GM19455 (cell line): Measurements from ENCODE around the gene DCAF17.

ENCODE experiments used
- ATAC-seq: cut with Tn5 transposase; IDR thresholded peaks from one replicate; pipeline ENCODE4 v1.9.1; 2021; ENCODE audit not compliant: unreplicated experiment

The DCAF17 gene, protein sequence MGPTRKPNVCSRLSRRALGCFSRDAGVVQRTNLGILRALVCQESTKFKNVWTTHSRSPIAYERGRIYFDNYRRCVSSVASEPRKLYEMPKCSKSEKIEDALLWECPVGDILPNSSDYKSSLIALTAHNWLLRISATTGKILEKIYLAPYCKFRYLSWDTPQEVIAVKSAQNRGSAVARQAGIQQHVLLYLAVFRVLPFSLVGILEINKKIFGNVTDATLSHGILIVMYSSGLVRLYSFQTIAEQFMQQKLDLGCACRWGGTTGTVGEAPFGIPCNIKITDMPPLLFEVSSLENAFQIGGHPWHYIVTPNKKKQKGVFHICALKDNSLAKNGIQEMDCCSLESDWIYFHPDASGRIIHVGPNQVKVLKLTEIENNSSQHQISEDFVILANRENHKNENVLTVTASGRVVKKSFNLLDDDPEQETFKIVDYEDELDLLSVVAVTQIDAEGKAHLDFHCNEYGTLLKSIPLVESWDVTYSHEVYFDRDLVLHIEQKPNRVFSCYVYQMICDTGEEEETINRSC

DNA sequence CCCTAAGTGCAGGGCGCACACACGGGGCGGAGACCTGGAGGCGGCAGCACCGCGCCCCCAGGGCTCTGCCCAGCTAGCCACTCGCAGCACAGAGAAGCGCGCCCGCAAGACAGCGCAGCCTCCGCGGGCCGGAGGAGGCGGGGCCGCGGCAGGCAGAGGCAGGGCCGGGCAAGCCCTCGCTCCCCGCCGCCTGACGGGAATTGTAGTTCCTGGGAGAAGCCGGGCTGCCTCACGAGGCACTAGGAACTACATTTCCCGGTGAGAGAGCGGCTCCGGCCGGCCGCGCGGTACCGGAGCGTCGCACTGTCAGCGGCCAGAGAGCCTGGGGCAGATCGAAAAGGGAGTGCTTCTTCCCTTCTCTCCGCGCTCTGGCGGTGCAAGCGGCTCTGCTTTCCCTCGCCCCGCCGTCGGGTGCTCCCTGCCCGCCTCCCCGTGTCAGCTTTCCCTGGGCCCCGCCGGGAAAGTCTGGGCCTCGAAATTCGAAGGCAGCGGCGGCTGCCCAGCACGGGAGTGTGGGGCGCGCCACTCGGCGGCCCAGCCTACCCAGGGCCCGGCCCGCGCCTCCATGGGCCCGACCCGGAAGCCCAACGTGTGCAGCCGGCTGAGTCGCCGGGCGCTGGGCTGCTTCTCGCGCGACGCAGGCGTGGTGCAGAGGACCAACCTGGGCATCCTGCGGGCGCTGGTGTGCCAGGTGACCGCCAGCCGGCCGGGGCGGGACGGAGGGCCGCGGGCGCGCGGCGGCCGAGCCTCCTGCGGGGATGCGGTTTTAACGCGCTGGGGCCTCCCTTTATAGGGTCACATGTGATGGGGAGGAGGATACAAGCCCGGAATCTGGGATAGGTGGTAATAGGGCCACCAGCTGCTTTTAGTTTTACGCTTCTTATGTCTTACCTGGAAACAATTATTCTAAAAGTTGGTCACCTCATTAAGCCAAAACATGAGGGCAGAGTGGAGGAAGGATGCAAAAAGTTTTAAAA, at the start of gene DCAF17:
DCAF17 (plus strand) TSS at position 214 of the 977 bp plus-strand sequence; CDS start at position 566, 352 bp downstream.
- peak; percentile 93 for ATAC-seq

DNA sequence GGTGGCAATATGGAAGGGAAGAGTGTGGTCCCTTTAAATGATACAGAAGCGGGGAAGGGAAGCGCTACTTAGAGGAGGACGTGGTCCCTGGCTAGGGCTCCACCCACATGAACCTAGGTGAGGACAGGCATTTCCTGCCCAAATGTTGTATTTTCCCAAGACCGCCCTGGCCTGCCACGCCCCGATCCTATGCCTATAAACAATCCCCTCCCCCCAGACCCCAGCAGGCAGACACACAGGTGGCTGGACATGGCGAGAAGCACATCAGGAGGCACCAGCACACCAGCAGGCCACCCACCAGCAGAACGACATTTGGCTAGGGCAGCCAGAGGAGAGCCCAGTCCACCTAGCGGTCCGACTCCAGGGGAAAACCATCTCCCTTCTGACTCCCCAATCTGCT, 47.4 kb upstream of the DCAF17 start:
- ATAC-seq = no peak

DNA sequence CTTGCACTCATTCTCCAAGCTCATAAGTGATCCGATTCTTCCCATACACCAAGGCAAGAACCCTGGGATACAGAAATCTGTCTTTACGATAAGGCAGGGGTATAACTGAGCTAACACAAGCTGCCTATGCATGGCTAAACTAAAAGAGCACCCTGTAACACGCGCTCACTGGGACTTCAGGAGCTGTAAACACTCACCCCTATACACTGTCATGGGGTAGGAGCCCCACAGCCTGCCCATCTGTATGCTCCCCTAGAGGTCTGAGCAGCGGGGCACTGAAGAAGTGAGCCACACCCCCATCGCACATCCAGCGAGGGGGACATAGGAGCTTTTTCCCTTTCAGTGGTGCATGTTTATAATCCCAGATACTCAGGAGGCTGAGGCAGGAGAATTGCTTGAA, 47.0 kb upstream of the DCAF17 start:
- ATAC-seq = no peak

DNA sequence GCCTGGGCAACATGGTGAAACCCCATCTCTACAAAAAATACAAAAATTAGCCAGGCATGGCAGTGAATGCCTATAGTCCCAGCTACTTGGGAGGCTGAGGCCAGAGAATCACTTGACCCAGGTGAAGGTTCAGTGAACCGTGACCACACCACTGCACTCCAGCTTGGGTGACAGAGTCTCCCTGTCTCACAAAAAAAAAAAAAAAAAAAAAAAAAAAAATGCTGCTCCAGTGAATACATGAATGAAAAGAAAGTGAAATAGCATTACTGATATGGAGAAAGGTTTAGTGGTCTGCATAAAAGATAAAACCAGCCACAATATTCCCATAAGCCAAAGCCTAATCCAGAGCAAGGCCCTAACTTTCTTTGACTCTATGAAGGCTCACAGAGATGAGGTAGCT, 44.7 kb upstream of the DCAF17 start:
- ATAC-seq = no peak

DNA sequence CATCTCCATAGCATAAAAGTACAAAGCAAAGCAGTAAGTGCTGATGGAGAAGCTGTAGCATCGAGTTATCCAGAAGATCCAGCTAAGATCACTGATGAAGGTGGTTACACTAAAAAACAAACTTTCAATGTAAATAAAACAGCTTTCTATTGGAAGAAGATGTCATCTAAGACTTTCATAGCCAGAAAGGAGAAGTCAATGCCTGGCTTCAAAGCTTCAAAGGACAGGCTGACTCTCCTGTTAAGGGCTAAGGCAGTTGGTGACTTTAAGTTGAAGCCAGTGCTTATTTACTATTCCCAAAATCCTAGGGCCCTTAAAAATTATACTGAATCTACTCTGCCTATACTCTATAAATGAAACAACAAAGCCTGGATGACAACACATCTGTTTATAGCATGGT, 44.2 kb upstream of the DCAF17 start:
- no peak for ATAC-seq

DNA sequence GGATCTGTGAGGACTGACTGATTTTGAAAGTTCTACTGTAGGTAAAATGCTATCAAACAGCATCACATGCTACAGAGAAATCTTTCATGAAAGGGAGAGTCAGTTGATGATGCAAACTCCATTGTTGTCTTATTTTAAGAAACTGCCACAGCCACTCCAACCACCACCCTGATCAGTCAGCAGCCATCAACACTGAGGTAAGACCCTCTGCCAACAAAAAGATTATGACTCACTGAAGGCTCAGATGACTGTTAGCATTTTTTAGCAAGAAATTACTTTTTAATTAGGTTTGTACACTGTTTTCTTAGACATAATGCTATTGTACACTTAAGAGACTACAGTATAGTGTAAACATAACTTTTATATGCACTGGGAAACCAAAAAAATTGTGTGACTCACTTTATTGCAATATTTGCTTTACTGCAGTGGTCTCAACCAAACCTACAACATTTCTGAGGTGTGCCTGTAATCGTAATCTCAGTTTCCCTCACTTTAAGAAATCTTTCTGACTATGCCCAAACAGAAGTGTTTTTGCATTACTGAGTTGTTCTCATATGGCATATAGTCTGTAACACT, 43.0 kb upstream of the DCAF17 start:
- no peak for ATAC-seq

DNA sequence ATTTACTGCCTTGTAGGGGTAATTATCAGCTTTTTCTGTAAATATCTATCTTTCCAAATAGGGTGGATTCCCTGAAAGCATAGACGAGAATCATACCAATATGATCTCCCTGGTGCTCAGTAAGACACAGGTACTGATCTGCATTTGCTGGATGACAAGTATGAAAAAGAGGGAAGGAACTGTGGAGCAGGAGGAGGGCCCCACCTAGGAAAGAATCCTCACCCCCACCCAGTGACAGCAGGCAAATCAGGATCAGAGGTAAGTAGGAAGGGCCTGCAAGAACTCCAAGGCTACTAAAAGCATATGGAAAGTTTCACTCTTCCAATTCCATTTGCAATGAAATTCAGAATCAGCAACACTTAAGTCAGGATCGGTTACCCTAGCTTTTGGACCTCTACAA, 42.5 kb upstream of the DCAF17 start:
- no peak for ATAC-seq

DNA sequence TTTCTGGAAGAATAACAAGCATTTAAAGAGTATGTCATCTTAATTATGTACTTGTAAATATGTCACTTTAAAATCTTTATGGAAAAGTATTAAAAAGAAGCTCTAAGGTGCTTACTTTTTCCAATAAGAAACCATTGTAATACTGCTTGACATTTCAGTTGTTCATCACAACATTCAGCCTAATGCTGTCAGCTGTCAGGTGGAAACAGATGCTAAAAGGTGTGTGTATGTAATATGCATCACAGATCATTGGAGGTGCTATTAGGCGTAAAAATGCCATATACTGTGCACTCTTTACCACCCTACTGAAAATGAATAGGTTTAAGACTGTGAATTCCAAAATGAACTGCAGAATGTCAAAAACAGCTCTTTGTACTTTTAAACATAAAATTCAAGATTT, 40.5 kb upstream of the DCAF17 start:
- no peak for ATAC-seq

DNA sequence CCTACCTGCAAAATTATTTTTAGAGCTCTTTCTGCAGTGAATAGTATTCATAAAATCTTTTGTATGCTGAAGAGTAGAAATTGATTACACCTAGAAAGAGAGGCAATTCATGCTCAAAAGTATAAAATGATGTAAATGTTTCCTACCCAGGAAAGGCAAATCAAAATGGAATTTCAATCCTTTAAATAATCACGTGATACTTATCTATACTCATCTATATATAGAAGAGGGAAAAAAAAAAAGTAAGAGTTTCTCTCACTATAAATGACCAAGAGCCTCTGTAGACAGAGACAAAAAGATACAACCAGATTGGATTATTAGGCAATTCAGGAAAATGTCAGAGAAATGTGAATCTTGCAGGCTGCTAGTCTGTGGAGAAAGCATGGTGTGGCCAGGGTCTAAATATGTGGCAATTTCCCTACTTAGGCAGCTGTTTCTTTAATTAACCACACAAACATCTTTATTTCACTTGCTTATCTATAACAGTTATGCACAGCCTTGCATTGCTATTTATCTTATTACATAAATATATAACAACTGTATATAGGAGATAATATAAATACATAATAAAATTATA, 39.8 kb upstream of the DCAF17 start:
- ATAC-seq = no peak

DNA sequence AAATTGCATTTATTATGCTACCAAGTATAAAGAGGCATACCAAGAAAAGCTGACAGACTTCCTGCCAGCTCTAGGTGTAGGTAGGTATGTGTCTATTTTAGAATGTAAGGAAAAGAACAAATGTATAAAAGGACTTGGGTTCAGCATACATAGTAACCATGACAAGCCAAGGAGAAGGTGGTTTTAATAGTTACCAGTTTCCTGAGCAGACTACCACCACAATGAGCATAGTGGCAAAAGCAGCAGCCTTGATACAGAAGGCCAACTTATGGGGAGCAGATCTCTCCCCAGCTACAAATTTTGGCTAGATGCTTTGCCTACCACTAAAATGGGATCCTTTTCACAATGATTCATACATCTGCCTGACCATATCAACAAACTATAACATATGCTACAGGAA, 34.7 kb upstream of the DCAF17 start:
- ATAC-seq = no peak

DNA sequence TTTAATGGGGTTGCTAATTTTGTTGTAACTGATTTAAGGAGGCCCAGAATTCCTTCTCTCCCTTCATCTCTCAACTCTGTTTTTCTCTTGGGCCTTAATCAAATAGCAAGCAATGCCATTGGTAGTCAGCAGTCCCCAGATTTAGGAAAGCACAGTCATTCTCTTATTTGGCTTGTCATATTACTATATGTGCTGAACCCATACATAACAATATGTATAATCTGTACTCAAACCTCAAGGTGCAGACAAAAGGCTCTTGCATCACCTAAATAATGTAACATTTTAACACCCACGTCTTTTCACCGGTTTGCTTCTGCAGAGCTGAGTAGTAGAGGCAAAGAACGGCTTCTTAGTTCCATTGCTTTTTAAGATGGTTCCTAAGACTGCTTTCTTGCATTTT, 33.6 kb upstream of the DCAF17 start:
- no peak for ATAC-seq

DNA sequence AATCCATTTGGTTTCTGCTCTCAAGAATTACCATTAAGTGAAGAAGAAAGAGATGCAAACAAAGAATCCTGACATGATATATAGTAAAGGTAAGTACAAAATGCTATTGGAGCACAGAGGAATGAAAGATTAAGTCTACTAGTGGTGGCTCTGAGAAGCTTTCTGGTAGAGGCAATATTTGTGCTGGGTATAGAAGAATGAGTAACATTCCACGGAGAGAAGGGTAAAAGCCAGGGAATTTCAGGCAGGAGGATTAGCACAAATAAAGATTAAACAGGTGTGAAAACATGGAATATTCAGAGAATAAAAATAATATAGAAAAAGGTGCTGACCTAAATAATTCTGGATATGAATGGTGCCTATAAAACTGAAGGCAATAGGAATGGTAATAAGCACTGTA, 32.1 kb upstream of the DCAF17 start:
- no peak for ATAC-seq

DNA sequence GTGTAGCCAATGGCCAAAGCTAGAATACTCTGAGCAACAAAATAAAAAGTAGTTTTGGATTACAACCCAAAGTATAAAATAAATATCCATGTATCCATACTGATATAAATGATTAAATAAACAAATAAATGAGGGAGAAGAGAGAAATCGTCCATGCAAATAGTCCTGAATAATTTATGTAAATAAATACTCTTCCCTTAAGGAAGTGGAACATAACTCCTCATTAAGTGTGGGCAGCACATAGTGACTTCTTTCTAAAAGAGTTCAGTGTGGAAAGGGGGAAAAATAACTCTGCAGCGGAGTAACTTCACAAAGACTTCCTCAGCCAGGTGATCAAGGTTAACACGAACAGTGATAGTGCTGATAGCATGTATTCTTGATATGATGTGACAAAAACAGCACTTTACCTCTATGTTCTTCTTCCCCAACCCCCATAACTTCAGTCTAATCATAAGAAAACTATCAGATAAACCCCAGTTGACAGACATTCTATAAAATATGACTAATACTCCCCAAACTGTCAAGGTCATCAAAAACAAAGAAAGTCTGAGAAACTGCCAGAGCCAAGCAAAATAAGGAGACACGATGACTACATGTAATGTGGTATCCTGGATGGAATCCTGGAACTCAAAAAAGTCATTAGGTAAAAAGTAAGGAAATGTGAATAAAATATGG, 31.0 kb upstream of the DCAF17 start:
- ATAC-seq = no peak

DNA sequence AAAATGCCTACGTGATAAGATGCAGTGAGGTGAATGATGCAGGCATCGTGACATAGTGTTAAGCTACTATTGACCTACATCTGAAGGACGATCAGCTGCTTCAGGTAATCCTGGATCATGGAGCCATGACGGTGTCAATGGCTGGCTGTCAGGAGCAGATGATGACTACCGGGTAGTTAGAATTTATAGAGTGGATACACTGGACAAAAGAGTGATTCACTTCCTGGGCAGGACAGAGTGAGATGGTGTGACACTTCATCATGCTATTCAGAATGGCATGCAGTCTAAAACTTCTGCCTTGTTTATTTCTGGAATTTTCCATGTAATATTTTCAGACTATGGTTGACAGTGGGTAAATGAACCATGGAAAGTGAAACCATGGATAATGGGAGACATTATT, 29.8 kb upstream of the DCAF17 start:
- no peak for ATAC-seq

DNA sequence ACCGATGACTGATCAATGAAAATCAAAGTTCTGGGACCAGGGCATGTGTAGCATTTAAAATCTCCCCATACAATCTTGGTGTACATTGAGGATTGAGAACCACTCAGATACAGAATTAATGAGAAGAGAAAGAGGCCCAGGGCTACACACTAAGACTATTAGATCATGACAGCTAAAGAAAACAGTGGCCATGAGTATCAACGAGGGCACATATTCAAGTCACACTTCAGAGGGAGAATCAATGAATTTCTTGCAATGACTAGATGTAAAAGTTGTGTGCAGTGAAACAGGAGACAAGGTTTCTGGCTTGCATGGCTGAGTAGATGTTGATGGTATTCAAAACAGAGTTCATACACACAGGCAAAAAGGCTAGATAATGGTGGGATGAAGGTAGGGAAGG, 29.3 kb upstream of the DCAF17 start:
- no peak for ATAC-seq

DNA sequence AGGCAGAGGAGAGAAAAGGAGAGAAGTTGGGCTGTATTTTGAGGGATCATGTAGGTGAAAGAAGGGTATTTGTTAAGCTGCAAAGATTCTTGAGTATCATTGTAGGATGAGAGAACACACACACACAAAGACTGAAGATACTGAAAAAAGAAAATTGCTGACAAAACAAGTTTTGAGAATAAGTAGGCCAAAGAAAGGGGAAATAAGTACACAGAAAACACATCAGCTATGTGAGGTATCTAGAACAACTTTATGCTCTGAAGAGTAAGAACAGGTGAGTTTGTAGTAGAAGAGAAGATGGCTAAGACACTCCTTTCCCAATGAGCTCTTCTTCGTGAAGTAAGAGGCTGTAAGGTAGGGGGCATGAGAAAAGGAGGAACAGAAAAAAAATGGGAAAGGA, 28.5 kb upstream of the DCAF17 start:
- ATAC-seq = no peak

DNA sequence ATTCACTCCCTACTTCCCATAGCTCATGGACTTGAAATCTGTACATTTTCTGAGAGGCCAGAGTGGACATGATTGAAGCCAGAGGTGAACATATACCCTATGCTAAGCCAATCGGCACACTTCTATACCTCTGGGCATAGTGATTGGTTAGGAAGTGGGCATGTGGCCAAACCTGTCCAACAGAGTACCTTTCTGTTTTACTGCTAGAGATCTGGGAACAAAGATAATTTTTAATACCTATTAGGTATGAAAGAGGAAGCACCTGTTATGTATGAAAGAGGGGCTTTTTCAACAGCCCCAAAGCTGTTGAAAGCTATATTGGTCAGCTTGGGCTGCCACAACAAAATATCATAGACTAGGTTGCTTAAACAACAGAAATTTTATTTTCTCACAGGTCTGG, 28.0 kb upstream of the DCAF17 start:
- ATAC-seq = no peak

DNA sequence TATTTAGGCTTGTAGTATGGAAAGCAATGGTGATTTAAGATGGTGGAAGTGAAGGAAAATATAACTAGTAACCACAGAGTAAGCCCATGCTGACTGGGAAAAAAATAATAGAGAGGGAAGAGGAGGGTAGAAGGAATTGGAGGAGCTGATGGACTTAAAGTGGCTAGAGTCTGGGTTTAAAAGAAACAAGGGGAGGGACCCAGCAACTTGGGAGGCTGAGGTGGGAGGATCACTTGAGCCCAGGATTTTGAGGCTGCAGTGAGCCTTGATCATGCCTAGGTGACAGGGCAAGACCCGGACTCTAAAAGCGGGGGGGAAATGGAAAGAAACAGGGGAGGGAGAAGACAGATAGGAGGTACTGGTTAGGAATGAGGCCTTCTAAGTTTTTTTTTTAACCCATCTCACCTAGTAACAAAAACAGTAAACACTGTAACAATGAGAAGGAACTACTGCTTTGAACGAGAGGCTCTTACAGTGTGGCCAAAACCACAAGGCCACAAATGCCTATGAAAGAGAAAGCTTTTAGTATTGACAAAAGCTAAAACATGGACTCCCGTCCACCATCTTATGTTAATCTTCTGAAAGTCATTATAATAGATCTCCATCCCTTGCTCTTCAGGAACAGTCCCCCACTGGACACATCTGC, 26.9 kb upstream of the DCAF17 start:
- peak; percentile 78 for ATAC-seq

DNA sequence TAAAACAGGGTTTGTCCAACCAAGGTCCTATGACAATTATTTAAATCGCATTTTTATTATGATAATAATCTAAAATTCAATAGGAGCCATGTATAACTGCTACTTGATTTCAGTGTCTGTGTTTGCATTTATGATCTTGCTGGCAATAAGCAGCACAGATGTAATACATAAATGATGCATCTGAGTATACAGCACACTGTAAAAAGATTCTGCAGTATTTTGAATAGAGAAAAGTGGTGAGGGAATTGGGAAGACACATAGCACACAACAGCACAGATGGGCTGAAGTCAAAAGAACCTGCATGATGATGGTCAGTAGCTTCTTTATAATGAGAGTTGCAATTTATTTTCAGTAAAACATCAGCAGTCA, 26.4 kb upstream of the DCAF17 start:
- ATAC-seq = no peak

DNA sequence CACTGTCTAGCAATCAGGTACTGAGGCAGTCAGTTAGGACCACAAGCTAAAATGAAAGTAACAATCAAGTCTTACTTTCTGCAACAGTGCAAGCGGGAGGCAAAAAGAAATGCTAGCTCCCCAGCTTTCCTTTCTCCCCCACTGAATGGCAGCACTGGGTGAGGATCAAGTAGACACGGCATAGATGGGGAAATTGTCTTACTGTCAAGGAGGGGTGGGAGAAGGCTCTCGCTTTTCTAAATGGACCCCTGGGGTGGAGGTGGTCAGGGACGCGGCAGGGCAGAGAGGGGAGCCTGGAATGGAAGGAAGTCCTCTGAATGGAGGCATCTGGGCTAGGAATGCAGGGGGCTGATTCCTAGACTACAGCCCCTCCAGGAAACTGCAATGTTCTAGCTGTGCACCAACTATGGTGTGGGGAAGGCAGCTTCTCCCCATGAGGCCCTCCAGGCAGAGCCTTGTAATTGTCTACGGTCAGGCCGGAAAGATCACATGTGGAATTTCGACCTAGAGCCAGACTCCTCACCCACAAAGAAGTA, 24.5 kb upstream of the DCAF17 start:
- ATAC-seq = no peak
